Sciatic nerve (tissue), 2 donors: ENCODE results near the gene SKAP2. TPM values are rescaled to one million over a fixed set of nuclear protein-coding genes. Genes with fewer than 3 reads are reported as not detected.
A peak's percentile ranks its signal among the peaks of the same experiment; 100 is the strongest.
"Not testable (repeated sequence)": the region's sequence is repeated elsewhere in the genome, so short reads cannot be mapped to it uniquely, and the experiment has no call there.

ENCODE experiments used
- ATAC-seq: fragments of 200-7000 bp; cut with Tn5 transposase; one replicate; pipeline ENCODE4 v1.9.1; 2020; ENCODE audit warnings: mild to moderate bottlenecking, moderate library complexity
- DNase-seq: peaks from one replicate; pipeline ENCODE4 v3.0.0-alpha.2; 2020; ENCODE audit warnings: low spot score
- intact Hi-C: fragments of 100-400 bp; cut with DNase I; formaldehyde crosslinking; loops from one replicate; pipeline ENCODE4 v1.14.2; 2022
- total RNA-seq: library from RNA; stranded (reverse); fragmentation: NEBNext Ultra II Directional; extraction: Animal tissue kit (Norgen Biotek cat#: 25700); gene quantifications from one replicate; pipeline ENCODE4 v1.2.1, GENCODE V29; 2021
- donor health status: DM: no; HTN: no; CAD: no.
- donor health status: DM: no; HTN: no; CAD: no.

Gene SKAP2
- total RNA-seq, 1 donor from 2014 or later, result 53.3 TPM

DNA sequence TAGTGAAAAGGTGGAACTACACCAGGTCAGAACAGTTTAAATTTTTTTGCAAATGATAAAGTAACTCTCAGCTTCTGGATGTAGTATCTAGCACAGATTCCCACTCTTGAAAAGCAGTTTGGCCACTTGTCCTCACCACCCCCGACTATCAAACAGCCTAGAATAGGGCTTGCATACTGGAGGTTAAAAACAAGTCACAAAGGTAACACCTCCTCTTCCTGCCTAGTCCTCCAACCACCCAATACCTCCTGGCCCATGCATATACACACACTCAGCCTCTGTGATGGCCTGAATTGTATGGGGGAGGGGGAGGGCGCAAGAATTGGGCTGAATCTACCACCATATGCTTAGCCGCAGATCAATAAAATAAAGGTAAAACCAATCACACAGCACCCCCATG lies 5.7 kb downstream of the SKAP2 start:
- intact Hi-C loops, result no loop called here
- ATAC-seq (no peak), DNase-seq (no peak)

GRCh38 chr7:26858241-26858715 lies 6.1 kb downstream of the SKAP2 start:
- no peak for ATAC-seq
- intact Hi-C loops, result no loop called here
- no peak for DNase-seq

- DNase-seq (peak; percentile 61), ATAC-seq (peak; percentile 75)
- intact Hi-C loops, result no loop called here
Observed at GRCh38 chr7:26857506-26858240, 6.7 kb downstream of the SKAP2 start.

DNA sequence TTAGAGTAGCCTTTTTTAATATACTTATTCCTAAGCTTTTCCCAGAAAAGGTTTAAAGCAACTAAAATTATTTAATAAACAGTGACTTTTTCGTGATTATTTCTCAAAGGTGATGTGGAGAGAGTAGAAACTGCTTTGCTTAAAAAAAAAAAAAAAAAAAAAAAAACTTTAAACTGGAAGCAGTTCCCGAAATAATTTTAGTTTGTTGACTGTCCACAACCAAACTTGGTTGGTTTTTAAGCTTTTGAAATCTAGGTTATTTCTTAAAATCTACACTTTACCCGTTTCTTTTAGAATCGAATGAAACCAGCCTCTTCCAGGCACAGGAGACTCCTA lies 7.3 kb downstream of the SKAP2 start:
- DNase-seq (no peak), ATAC-seq (no peak)
- intact Hi-C loops, result no loop called here

DNA sequence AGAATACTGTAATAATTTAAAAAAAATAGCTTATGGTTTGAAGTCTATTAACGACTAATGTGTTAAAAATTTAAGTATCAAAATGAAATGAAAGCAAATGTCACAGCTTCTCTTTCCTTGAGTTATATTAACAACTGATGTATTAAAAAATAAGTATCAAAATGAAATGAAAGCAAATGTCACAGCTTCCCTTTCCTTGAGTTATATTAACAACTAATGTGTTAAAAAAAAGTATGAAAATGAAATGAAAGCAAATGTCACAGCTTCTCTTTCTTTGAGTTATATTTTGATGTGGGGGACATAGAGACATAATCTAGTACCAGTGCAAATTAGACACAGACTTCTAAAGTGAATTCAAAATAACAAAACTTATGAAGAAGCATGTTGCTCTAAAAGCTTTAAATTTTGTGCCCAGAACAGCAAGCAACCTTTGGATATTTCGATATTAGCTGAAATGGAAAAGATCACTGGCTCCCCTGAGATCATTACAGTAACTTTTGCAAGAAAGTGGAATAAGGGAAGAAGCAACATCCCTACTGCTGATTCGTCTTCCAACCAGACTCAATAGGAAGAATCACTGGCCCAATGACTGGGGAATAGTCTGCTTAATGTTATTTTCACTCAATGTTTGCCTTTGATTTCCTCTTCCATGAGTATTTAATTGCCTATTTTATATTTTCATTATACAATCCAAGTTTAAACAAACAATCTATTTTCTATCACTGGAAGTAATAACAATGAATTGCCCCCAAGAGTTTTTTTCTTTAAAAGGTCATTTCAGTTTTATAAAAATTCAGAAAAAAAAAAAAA lies 8.0 kb downstream of the SKAP2 start:
- DNase-seq, result no peak
- intact Hi-C loops, result no loop called here
- peak; percentile 66 for ATAC-seq

DNA sequence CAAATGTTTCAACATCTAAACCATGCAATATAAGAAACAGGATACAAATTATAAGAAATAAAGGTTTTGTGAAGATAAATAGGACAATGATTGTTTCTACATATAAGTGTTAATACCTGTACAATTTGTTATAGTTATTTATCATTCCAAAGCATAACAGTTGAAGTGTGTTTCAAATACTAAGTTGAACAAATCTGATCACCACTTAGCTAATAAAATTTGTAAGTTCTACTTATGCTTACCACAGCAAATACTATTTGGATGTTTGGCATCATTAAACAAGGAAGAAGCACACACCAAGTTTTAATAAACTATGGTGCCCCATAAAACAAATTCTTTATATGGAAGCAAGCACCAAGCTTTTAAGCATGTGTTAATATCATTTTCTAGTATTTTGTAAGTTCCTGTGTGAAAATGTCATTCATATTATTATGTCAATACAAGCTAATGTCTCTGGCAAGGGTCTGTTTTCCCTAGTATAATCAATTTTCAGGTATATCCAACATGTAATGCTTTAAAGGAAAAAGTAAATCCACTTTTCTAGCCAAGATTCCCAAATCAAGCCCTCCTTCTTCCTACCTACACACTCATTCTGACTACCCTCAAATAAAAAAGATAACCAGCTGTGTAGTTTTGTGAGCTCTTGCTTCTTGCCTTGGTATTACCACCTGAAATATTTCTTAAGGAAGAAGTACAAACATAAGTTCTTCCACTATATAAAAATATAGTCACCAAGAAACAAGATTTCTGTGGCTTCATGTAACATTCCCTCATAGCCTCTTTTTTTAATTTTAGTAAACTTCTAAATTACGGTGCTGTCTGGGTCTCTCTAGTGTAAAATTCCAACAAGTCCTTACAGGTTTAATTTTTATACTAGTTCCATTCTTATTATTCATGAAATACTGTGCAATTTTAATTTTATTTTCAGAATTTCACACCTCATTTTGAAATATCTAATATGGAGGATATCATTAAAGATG lies 9.2 kb downstream of the SKAP2 start:
- ATAC-seq (no peak), DNase-seq (no peak)
- intact Hi-C loops, result no loop called here

DNA sequence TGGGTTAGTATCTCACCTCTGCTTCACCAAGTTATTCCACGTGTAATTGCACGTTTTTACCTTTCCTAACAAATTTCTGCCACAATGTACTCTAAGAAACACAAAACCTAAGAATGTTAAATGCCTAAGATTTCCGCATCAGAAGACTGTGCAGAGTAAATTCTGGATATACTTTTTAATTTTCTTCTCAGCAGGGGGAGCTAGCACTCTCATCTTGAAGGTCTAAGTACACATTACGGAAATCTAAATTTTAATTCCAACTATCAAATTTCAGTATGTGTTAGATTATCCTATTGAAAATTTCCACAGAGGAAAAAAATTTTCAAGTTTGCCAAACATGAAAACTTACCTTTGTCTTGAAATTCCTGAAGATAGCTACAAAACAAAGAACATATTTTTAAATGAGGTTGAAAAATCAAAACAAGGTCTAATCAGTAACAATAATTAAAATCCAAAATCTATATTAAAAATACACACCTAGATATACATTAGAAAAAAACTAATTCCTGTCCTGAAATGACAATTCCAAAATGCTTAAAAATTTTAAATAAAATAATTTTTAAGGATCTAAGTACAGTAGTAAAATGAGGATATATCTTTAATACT lies 10.5 kb downstream of the SKAP2 start:
- ATAC-seq (peak; percentile 71), DNase-seq (no peak)
- intact Hi-C loops, result no loop called here

GRCh38 chr7:26850193-26850651 lies 14.2 kb downstream of the SKAP2 start:
- ATAC-seq, result no peak
- intact Hi-C loops, result no loop called here
- no peak for DNase-seq

- intact Hi-C loops, result no loop called here
- ATAC-seq (no peak), DNase-seq (no peak)
Observed at GRCh38 chr7:26843705-26844104, 20.7 kb downstream of the SKAP2 start.

DNA sequence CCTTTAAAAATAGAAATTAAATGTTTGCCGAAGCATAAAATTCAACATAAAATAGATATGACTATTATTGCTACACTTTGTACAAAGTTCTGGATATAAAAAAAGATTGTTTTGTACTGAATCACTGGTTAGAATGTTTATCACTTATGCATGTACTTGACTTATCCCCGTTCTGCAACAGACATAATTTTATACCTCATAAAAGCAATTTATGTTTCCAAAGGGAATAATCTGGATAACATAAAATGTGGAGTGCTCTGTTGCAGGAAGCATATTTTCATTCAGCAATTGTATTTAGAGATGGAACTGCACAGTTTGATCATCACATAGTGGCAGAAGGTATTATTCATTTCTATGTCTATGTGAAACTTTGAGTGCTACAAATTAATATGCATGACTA lies 21.5 kb downstream of the SKAP2 start:
- no peak for DNase-seq
- no peak for ATAC-seq
- intact Hi-C loops, result no loop called here

DNA sequence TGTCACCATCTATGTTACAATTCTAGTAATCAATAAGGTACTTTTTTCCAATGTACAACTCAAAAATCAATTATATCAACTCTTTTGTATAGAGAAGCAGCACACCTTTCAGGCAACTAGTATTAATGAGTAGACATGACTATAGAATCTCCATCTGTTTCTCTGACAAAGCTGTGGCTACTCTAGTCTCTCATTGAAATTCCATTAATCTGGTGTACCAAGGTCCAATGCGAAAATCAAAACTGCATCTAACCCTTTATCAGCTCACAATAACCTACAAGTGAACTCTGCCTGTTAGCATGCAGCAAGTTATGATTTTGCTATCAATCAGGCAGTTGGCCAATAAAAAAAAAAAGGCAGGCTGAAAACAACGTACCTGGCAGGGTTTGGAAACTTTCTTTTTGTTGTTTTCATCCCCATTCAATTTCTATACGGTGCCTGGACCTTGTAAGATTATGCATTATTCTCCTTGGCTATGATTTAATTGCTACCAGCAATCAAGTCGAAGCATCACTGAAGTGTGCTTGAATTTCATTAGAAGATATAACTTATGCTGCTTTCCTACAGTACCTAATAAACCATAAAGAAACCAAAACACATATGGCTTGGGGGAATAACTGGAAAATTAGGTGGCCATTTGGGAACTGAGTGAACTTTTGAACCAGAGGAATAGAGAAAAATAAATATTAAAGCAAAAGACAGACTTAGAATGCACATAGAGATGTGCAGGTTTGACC lies 23.2 kb downstream of the SKAP2 start:
- DNase-seq (no peak), ATAC-seq (no peak)
- intact Hi-C loops, result no loop called here

DNA sequence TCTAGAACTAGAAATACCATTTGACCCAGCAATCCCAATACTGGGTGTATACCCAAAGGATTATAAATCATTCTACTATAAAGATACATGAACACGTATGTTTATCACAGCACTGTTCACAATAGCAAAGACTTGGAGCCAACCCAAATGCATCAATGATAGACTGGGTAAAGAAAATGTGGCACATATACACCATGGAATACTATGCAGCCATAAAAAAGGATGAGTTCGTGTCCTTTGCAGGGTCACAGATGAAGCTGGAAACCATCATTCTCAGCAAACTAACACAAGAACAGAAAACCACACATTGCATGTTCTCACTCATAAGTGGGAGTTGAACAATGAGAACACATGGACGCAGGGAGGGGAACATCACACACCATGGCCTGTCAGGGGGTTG lies 27.6 kb downstream of the SKAP2 start:
- DNase-seq, ATAC-seq, intact Hi-C loops: not testable (repeated sequence)

DNA sequence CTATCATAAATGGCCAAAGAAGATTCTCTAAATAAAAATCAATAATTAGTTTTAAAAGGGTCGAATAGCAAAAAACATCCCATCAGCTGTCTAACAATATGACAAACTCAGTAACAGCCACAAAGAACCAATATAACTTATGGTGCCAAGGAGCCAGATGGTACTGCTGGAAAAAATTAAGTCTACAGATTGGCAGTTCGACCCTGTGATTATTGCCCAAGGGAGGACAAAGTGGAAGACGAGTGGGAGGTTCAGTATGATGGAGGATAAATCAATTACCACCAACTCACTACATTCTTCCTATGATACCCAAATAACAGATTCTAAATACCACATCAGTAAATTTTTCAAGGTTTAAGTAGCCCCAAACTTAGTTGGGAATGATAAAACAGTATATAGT lies 49.0 kb downstream of the SKAP2 start:
- DNase-seq, result no peak
- no peak for ATAC-seq
- intact Hi-C loops, result no loop called here

DNA sequence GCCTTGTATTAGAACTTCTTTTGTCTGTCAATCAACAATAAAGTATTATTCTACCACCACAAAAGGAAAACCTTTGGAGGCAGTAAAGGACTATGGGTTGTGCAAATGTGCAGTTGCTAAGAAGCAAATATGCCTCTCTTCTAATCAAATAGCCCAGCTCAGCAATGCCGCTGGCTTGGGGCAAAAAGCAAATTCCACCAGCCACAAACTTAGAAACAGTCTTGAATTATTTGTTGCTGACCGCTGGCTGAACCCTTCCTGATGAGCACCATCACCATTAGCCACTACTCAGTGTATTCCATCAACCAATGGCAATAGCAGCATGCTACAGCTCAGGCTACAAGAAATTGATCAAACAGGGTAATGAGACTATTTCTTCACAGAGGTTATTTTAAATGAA lies 51.0 kb downstream of the SKAP2 start:
- peak; percentile 78 for ATAC-seq
- intact Hi-C loops, result no loop called here
- DNase-seq, result no peak

DNA sequence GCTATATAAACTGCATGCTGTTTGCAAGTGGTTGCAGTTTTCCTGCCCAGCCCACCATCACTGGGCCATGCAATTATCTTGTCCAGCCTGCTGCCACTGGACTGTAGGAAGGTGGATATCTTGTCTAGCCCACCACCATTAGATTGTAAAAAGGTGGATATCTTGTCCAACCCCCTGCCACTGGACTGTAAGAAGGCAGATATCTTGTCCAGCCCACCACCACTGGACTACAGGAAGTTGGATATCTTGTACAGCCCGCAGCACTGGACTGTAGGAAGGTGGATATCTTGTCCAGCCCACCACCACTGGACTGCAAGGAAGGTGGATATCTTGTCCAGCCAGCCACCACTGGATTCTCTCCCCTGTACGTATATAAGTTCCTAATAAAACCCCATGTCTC lies 69.8 kb downstream of the SKAP2 start:
- ATAC-seq, result no peak
- DNase-seq, result no peak
- intact Hi-C loops, result no loop called here

DNA sequence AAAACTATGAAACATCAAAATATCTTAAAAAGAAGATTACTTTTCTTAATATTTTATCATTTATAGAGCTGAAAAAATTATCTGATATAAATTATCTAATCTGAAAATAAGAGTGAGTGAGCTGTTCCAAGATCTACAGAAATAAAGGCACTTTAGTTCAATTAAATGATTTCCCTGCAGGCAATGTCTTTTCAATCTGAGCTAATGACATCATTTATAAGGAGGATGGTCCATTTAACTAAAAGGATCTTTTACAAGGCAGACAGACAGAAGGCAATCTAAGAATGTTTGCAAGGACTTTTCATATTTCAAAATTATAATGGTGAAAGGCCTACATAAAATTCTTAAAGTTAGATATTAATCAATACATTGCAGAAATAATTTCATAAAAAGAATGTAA lies 71.8 kb downstream of the SKAP2 start:
- no peak for ATAC-seq
- DNase-seq, result no peak
- intact Hi-C loops, result no loop called here

GRCh38 chr7:26792006-26792405 lies 72.4 kb downstream of the SKAP2 start:
- intact Hi-C loops, result no loop called here
- no peak for ATAC-seq
- DNase-seq, result no peak

- ATAC-seq (no peak), DNase-seq (no peak)
- intact Hi-C loops, result no loop called here
Observed at GRCh38 chr7:26789481-26790184, 74.8 kb downstream of the SKAP2 start.
